ENCODE data around the gene TLDC2.
A peak's percentile ranks its signal among the peaks of the same experiment; 100 is the strongest.
"Not testable (repeated sequence)": the region's sequence is repeated elsewhere in the genome, so short reads cannot be mapped to it uniquely, and the experiment has no call there.

Gene TLDC2

DNA sequence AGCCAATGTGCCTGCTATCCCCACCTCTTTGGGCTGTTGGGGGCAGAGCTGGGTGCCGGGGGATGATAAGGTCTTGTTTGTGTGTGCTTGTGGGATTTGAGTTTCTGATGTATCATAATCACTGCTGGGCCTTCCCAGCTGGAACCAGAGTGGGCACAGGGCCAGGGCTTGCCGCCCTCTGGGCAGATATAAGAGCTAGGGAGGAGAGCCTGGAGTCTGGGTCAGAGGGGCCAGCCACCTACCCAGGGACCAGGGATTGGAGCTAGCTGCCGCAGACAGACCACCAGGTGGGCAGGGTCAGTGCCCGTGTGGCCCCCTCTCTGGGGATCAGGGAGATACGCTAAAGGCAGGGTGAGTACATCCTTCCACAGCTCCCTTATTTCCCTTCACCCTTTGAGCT, 3.1 kb upstream of the TLDC2 start:
- TF ChIP-seq REST (IDR thresholded peaks at IDR 0.05; ENCODE audit: insufficient replicate concordance, low read depth) (no peak), POLR2AphosphoS5 (IDR thresholded peaks at IDR 0.05; ENCODE audit: low read depth) (no peak), SPI1 (IDR thresholded peaks at IDR 0.05; ENCODE audit: borderline replicate concordance, low read depth) (no peak)
- TF ChIP-seq, protein P1, sequence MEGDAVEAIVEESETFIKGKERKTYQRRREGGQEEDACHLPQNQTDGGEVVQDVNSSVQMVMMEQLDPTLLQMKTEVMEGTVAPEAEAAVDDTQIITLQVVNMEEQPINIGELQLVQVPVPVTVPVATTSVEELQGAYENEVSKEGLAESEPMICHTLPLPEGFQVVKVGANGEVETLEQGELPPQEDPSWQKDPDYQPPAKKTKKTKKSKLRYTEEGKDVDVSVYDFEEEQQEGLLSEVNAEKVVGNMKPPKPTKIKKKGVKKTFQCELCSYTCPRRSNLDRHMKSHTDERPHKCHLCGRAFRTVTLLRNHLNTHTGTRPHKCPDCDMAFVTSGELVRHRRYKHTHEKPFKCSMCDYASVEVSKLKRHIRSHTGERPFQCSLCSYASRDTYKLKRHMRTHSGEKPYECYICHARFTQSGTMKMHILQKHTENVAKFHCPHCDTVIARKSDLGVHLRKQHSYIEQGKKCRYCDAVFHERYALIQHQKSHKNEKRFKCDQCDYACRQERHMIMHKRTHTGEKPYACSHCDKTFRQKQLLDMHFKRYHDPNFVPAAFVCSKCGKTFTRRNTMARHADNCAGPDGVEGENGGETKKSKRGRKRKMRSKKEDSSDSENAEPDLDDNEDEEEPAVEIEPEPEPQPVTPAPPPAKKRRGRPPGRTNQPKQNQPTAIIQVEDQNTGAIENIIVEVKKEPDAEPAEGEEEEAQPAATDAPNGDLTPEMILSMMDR (IDR thresholded peaks at IDR 0.05; ENCODE audit: insufficient read depth, low read length) = no peak
- DNase-seq (ENCODE audit: low read depth in 1 of 2, low spot score in 1 of 2) = no peak
- Histone ChIP-seq H3K27me3 (ENCODE audit: insufficient read depth, poor library complexity, severe bottlenecking) (no peaks in the 10 kb centered on the region), H3K4me3 (replicated peaks; ENCODE audit: insufficient read depth, low read length) (no peak overlapping the region), H3K27ac (replicated peaks) (no peak overlapping the region)

DNA sequence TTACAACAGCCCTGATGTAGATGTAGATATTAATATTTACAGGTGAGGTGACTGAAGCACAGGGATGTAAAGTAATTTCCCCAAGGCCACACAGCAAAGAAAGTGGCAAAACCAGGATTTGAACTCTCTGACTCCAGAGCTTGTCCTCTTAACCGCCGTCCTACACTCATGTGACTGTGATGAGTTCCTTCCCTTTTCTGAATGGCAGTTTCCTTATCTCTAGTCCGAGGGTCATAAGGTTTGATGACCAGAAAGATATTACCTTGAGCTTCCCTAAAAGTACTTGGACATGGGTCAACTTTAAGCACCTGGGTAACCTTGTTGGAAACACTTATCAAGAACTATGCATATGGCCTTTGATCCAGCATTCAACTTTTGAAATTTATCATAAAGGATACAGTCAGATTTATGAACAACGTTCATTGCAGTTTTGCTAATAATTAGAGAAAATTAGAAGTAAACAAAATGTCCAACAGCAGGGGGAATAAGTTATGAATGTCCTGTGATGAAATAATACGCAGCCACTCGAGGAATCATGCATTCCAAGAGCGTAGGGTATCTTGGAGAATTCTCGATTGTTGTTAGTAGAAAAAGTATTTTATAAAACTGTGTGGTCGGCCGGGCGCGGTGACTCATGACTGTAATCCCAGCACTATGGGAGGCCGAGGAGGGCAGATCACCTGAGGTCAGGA, 2.3 kb upstream of the TLDC2 start:
- peak in 1 of 2 experiments; percentile 25 for DNase-seq (ENCODE audit: low read depth in 1 of 2, low spot score in 1 of 2)
- TF ChIP-seq POLR2AphosphoS5 (IDR thresholded peaks at IDR 0.05; ENCODE audit: low read depth) = no peak
- no peak for TF ChIP-seq GABPA (IDR thresholded peaks at IDR 0.05; ENCODE audit: low read depth)

DNA sequence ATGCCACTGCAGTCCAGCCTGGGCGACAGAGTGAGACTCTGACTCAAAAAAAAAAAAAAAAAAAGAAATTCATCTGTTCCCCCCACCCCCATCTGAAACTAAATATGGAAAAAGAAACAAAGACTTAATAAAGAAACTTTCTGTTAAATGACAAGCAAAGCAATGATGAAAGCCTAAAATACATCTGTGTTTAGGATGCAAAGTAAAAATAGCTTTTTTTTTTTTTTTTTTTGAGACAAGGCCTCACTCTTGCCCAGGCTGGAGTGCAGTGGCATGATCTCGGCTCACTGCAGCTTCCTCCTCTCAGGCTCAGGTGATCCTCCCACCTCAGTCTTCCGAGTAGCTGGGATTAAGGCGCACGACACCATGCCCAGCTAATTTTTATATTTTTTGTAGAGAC, 845 bp upstream of the TLDC2 start:
- H3K4me3 ChIP-seq (replicated peaks; ENCODE audit: insufficient read depth, low read length); H3K27me3 ChIP-seq (ENCODE audit: insufficient read depth, poor library complexity, severe bottlenecking); H3K27ac ChIP-seq (replicated peaks); DNase-seq (ENCODE audit: low read depth in 1 of 2, low spot score in 1 of 2): not testable (repeated sequence)

More for the DNA sequence above, 2.3 kb upstream of the TLDC2 start:
- Histone ChIP-seq H3K27me3 (ENCODE audit: insufficient read depth, poor library complexity, severe bottlenecking) (no peaks in the 10 kb centered on the region), H3K27ac (replicated peaks) (no peak overlapping the region), H3K4me3 (replicated peaks; ENCODE audit: insufficient read depth, low read length) (no peak overlapping the region)

- H3K27ac ChIP-seq (replicated peaks) = no peak overlapping the region
- no peak for DNase-seq (ENCODE audit: low read depth in 1 of 2, low spot score in 1 of 2)
- H3K27me3 ChIP-seq (ENCODE audit: insufficient read depth, poor library complexity, severe bottlenecking) = no peaks in the 10 kb centered on the region
- TF ChIP-seq REST (IDR thresholded peaks at IDR 0.05; ENCODE audit: insufficient replicate concordance, low read depth) = no peak
- no peak for TF ChIP-seq POLR2AphosphoS5 (IDR thresholded peaks at IDR 0.05; ENCODE audit: low read depth)
- TF ChIP-seq SPI1 (IDR thresholded peaks at IDR 0.05; ENCODE audit: borderline replicate concordance, low read depth) = no peak
- TF ChIP-seq, protein P1 (IDR thresholded peaks at IDR 0.05; ENCODE audit: insufficient read depth, low read length) = no peak
- no peak for TF ChIP-seq GABPA (IDR thresholded peaks at IDR 0.05; ENCODE audit: low read depth)
- H3K4me3 ChIP-seq (replicated peaks; ENCODE audit: insufficient read depth, low read length) = no peak overlapping the region
Measured at GRCh38 chr20:36876473-36876833, 515 bp downstream of the TLDC2 start.

- H3K27me3 ChIP-seq (ENCODE audit: insufficient read depth, poor library complexity, severe bottlenecking) = no peaks in the 10 kb centered on the region
- no peak for DNase-seq (ENCODE audit: low read depth in 1 of 2, low spot score in 1 of 2)
- H3K4me3 ChIP-seq (replicated peaks; ENCODE audit: insufficient read depth, low read length) = no peak overlapping the region
- no peak overlapping the region for H3K27ac ChIP-seq (replicated peaks)
- TF ChIP-seq GABPA (IDR thresholded peaks at IDR 0.05; ENCODE audit: low read depth) = no peak
- TF ChIP-seq REST (IDR thresholded peaks at IDR 0.05; ENCODE audit: insufficient replicate concordance, low read depth) = no peak
- TF ChIP-seq SPI1 (IDR thresholded peaks at IDR 0.05; ENCODE audit: borderline replicate concordance, low read depth) = no peak
- TF ChIP-seq, protein P1 (IDR thresholded peaks at IDR 0.05; ENCODE audit: insufficient read depth, low read length) = no peak
- no peak for TF ChIP-seq POLR2AphosphoS5 (IDR thresholded peaks at IDR 0.05; ENCODE audit: low read depth)
Measured at GRCh38 chr20:36878941-36879340, 3.0 kb downstream of the TLDC2 start.
